Right atrium auricular region (tissue), 2 donors: Measurements from ENCODE around the gene ASIC2. TPM values are rescaled to one million over a fixed set of nuclear protein-coding genes. Genes with fewer than 3 reads are reported as not detected.
A peak's percentile ranks its signal among the peaks of the same experiment; 100 is the strongest.

ENCODE experiments used
- DNase-seq: peaks from one replicate; pipeline ENCODE4 v3.0.0-alpha.2; 2019; ENCODE audit warnings: low spot score
- H3K27ac ChIP-seq, 2 donors: fragments of 200-600 bp; sonication (generic); 1 replicate in 1 of 2; 2 replicates in 1 of 2; pipeline ENCODE4 v1.5.1; 2016 to 2019
- H3K27me3 ChIP-seq, 2 donors: fragments of 200-600 bp; sonication (generic); one replicate each; pipeline versions ENCODE4 v1.5.1 to v1.6.0; 2017 to 2019
- H3K36me3 ChIP-seq: fragments of 200-600 bp; sonication (generic); one replicate; pipeline ENCODE4 v1.5.1; 2016
- H3K4me1 ChIP-seq, 2 donors: fragments of 200-600 bp; sonication (generic); one replicate each; pipeline versions ENCODE4 v1.5.1 to v1.6.0; 2017 to 2019
- H3K4me3 ChIP-seq, 2 donors: fragments of 200-600 bp; sonication (generic); 1 replicate in 1 of 2; 2 replicates in 1 of 2; pipeline ENCODE4 v1.5.1; 2017 to 2019; ENCODE audit warnings: mild to moderate bottlenecking in 1 of 2, moderate library complexity in 1 of 2
- H3K9me3 ChIP-seq, 2 donors: fragments of 200-600 bp; sonication (generic); one replicate each; pipeline ENCODE4 v1.5.1; 2019
- CTCF ChIP-seq, 2 donors: fragments of 200-600 bp; sonication (generic); IDR thresholded peaks; one replicate each; pipeline ENCODE4 v1.5.1; 2019; ENCODE audit warnings: antibody characterized with exemption in 2 of 2
- total RNA-seq, 2 donors: library from RNA; depleted of rRNA; stranded (reverse); fragments of >200 nt; gene quantifications; one replicate each; pipeline ENCODE4 v1.1.0, GENCODE V29; 2016

ASIC2 gene
- total RNA-seq, 2 donors from 2014 or later: 0.75 TPM; not detected in 1

- H3K9me3 ChIP-seq: no peaks in the 10 kb centered on the region
Observed at GRCh38 chr17:33202796-33203495, 90.1 kb downstream of the ASIC2 start.

GRCh38 chr17:33202021-33202420 is 91.1 kb downstream of the ASIC2 start:
- DNase-seq: peak; percentile 46
- no peaks in the 10 kb centered on the region for H3K9me3 ChIP-seq
- no peaks in the 10 kb centered on the region for H3K27me3 ChIP-seq
- no peak overlapping the region for H3K4me3 ChIP-seq
- H3K27ac ChIP-seq: no peak overlapping the region
- TF ChIP-seq CTCF (IDR thresholded peaks at IDR 0.05): no peak
- no peaks in the 10 kb centered on the region for H3K36me3 ChIP-seq
- no peaks in the 10 kb centered on the region for H3K4me1 ChIP-seq

More at GRCh38 chr17:33202796-33203495, 90.1 kb downstream of the ASIC2 start:
- H3K36me3 ChIP-seq: no peaks in the 10 kb centered on the region
- no peak overlapping the region for H3K4me3 ChIP-seq
- H3K27me3 ChIP-seq: no peaks in the 10 kb centered on the region
- H3K4me1 ChIP-seq: no peaks in the 10 kb centered on the region
- no peak for TF ChIP-seq CTCF (IDR thresholded peaks at IDR 0.05)
- peak; percentile 9 for DNase-seq
- H3K27ac ChIP-seq: no peak overlapping the region

- Histone ChIP-seq H3K4me1 (no peaks in the 10 kb centered on the region), H3K9me3 (no peaks in the 10 kb centered on the region), H3K4me3 (no peak overlapping the region), H3K36me3 (no peaks in the 10 kb centered on the region), H3K27me3 (no peaks in the 10 kb centered on the region), H3K27ac (no peak overlapping the region)
- TF ChIP-seq CTCF (IDR thresholded peaks at IDR 0.05): no peak
- peak; percentile 16 for DNase-seq
Observed at GRCh38 chr17:33201283-33201682, 91.8 kb downstream of the ASIC2 start.

- Histone ChIP-seq H3K27me3 (no peaks in the 10 kb centered on the region), H3K4me3 (no peak overlapping the region), H3K9me3 (no peaks in the 10 kb centered on the region), H3K4me1 (no peaks in the 10 kb centered on the region), H3K27ac (no peak overlapping the region), H3K36me3 (no peaks in the 10 kb centered on the region)
- no peak for DNase-seq
- TF ChIP-seq CTCF (IDR thresholded peaks at IDR 0.05): no peak
Observed at GRCh38 chr17:33200587-33200986, 92.5 kb downstream of the ASIC2 start.

GRCh38 chr17:33199571-33200510 is 93.3 kb downstream of the ASIC2 start:
- no peaks in the 10 kb centered on the region for H3K9me3 ChIP-seq
- no peak overlapping the region for H3K4me3 ChIP-seq

More at GRCh38 chr17:33199571-33200510, 93.3 kb downstream of the ASIC2 start:
- Histone ChIP-seq H3K4me1 (no peaks in the 10 kb centered on the region), H3K27ac (no peak overlapping the region), H3K36me3 (no peaks in the 10 kb centered on the region), H3K27me3 (no peaks in the 10 kb centered on the region)
- DNase-seq: no peak
- TF ChIP-seq CTCF (IDR thresholded peaks at IDR 0.05): no peak
